HepG2 (cell line): ENCODE measurements around the gene ADIPOR2. TPM values are rescaled to one million over a fixed set of nuclear protein-coding genes. Genes with fewer than 3 reads are reported as not detected.

ENCODE experiments used
- GABPB1 ChIP-seq: IDR thresholded peaks from 2 replicates; pipeline ENCODE4 v1.6.1; 2016; ENCODE audit warnings: mild to moderate bottlenecking, missing genetic modification reagents, moderate library complexity, missing compliant biosample characterization
- KDM2A ChIP-seq: sonication (generic); formaldehyde crosslinking; IDR thresholded peaks from 2 replicates; pipeline ENCODE4 v1.4.0; 2020; ENCODE audit warnings: low read depth, missing genetic modification reagents, borderline replicate concordance
- NFYC ChIP-seq: IDR thresholded peaks from 2 replicates; pipeline ENCODE4 v1.6.1; 2016; ENCODE audit warnings: missing genetic modification reagents, missing compliant biosample characterization
- PAWR ChIP-seq: sonication (generic); formaldehyde crosslinking; IDR thresholded peaks from 2 replicates; pipeline ENCODE4 v1.4.0; 2020; ENCODE audit warnings: missing genetic modification reagents, mild to moderate bottlenecking, borderline replicate concordance
- REL ChIP-seq: sonication (generic); formaldehyde crosslinking; conservative IDR thresholded peaks from 2 replicates; pipeline ENCODE4 v1.8.0; 2022; ENCODE audit warnings: mild to moderate bottlenecking, missing genetic modification reagents, moderate library complexity
- RORA ChIP-seq: sonication (generic); formaldehyde crosslinking; IDR thresholded peaks from 2 replicates; pipeline ENCODE4 v1.5.0; 2020; ENCODE audit warnings: mild to moderate bottlenecking, missing genetic modification reagents, moderate library complexity
- SAP130 ChIP-seq: IDR thresholded peaks from 2 replicates; pipeline ENCODE4 v1.6.1; 2016; ENCODE audit warnings: low read depth
- SP4 ChIP-seq: sonication (generic); formaldehyde crosslinking; IDR thresholded peaks from 2 replicates; pipeline ENCODE4 v1.8.1; 2023; ENCODE audit warnings: mild to moderate bottlenecking, missing genetic modification reagents
- ZKSCAN8 ChIP-seq: IDR thresholded peaks from 2 replicates; pipeline ENCODE4 v1.6.1; 2016; ENCODE audit warnings: borderline replicate concordance, missing genetic modification reagents, missing compliant biosample characterization
- ZMAT3 ChIP-seq: sonication (generic); formaldehyde crosslinking; conservative IDR thresholded peaks from 2 replicates; pipeline ENCODE4 v1.7.0; 2021; ENCODE audit warnings: missing genetic modification reagents
- ZNF10 ChIP-seq: sonication (generic); formaldehyde crosslinking; IDR thresholded peaks from 2 replicates; pipeline ENCODE4 v1.4.0; 2020; ENCODE audit warnings: mild to moderate bottlenecking, low read depth, missing genetic modification reagents, borderline replicate concordance
- ZNF17 ChIP-seq: sonication (generic); formaldehyde crosslinking; IDR thresholded peaks from 2 replicates; pipeline ENCODE4 v1.5.0; 2020; ENCODE audit warnings: mild to moderate bottlenecking, missing genetic modification reagents
- ZNF274 ChIP-seq: sonication (generic); formaldehyde crosslinking; IDR thresholded peaks from 2 replicates; pipeline ENCODE4 v1.5.1; 2020; ENCODE audit warnings: mild to moderate bottlenecking, missing genetic modification reagents
- ZNF33A ChIP-seq: sonication (generic); formaldehyde crosslinking; IDR thresholded peaks from 2 replicates; pipeline ENCODE4 v1.5.1; 2020; ENCODE audit warnings: missing genetic modification reagents, mild to moderate bottlenecking, moderate library complexity, borderline replicate concordance
- ZNF430 ChIP-seq: sonication (generic); formaldehyde crosslinking; IDR thresholded peaks from 2 replicates; pipeline ENCODE4 v1.9.0; 2021; ENCODE audit warnings: mild to moderate bottlenecking, missing genetic modification reagents
- ZNF772 ChIP-seq: sonication (generic); formaldehyde crosslinking; IDR thresholded peaks from 2 replicates; pipeline ENCODE4 v1.5.0; 2020; ENCODE audit warnings: mild to moderate bottlenecking, missing genetic modification reagents
- polyA plus RNA-seq, 8 experiments: library from polyadenylated mRNA; depleted of rRNA in 3 of 8; stranded (reverse) in 7 of 8; unstranded in 1 of 8; fragments of >200 nt; fragmentation: Illumina TruSeq in 4 of 8; extraction: Trizol in 4 of 8; gene quantifications; 2 replicates each; pipeline versions ENCODE4 v1.2.1 to v1.2.3, GENCODE V29; 2011 to 2016; ENCODE audit warnings: low read depth in 4 of 8, missing spikeins in 1 of 8, mixed read lengths in 1 of 8; ENCODE audit not compliant: insufficient read depth in 1 of 8
- total RNA-seq, 5 experiments: library from RNA; depleted of rRNA; stranded (reverse); fragments of >200 nt; fragmentation: Illumina TruSeq; extraction: Trizol; gene quantifications; 2 replicates each; pipeline ENCODE4 v1.2.3, GENCODE V29; 2016; ENCODE audit warnings: low read depth in 1 of 5
- TF ChIP-seq, protein P1 (sequence below): sonication (generic); formaldehyde crosslinking; IDR thresholded peaks from 2 replicates; pipeline ENCODE4 v1.4.0; 2020; ENCODE audit warnings: missing genetic modification reagents; ENCODE audit errors: not compliant biosample characterization
- TF ChIP-seq, protein P2 (sequence below): sonication (generic); formaldehyde crosslinking; IDR thresholded peaks from 2 replicates; pipeline ENCODE4 v1.4.0; 2020; ENCODE audit warnings: mild to moderate bottlenecking, missing genetic modification reagents
- TF ChIP-seq, protein P3 (sequence below): sonication (generic); formaldehyde crosslinking; IDR thresholded peaks from 2 replicates; pipeline ENCODE4 v1.5.0; 2020; ENCODE audit warnings: mild to moderate bottlenecking, missing genetic modification reagents, borderline replicate concordance
- TF ChIP-seq, protein P4 (sequence below): sonication (generic); formaldehyde crosslinking; IDR thresholded peaks from 2 replicates; pipeline ENCODE4 v1.5.1; 2020; ENCODE audit warnings: mild to moderate bottlenecking, moderate library complexity, missing genetic modification reagents
- TF ChIP-seq, protein P5 (sequence below): sonication (generic); formaldehyde crosslinking; IDR thresholded peaks from 2 replicates; pipeline ENCODE4 v1.4.0; 2020; ENCODE audit warnings: missing genetic modification reagents

ADIPOR2 gene
- total and polyA plus RNA-seq, 2 of the 13 experiments (the other 11 are each of a cell fraction or from before 2014, with no cell fraction given): 35.2 to 52.2 TPM

DNA sequence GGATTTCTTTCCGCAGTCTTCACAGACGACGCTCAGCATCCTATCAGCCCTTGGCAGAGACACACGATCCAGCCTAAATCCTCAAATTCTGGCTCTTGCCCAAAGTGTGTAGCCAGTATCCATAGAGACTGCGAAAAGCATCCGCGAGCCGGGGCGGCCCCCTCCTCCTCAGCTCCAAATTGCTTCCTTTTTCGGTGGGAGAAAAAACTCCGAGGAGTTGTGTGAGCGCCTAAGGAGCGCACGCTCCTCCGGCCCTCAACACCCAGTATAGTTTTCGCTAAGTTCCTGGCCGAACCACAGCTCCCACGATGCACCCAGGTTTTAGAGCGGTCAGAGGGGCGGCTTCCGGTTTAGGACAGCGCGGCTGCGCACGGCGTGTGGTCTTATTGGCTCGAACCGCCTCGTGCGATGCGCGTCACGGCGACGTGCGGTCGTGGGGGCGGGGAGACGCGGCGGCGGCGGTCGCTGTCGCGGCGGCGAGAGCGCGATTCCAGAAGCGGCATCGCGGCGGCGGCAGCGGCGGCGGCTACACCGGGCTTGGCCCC is at the start of gene ADIPOR2 (continued):
- TF ChIP-seq ZNF33A: no peak
- 0 out of 2 replicates have a peak, but pooled peaks have one; percentile 12 for TF ChIP-seq ZNF274 (CRISPR knock-in tag)
- TF ChIP-seq REL: 0 out of 2 replicates have a peak, but pooled peaks have one; percentile 14
- TF ChIP-seq ZMAT3 (CRISPR knock-in tag): peak; percentile 76
- TF ChIP-seq ZNF772: no peak
- TF ChIP-seq, protein P1, sequence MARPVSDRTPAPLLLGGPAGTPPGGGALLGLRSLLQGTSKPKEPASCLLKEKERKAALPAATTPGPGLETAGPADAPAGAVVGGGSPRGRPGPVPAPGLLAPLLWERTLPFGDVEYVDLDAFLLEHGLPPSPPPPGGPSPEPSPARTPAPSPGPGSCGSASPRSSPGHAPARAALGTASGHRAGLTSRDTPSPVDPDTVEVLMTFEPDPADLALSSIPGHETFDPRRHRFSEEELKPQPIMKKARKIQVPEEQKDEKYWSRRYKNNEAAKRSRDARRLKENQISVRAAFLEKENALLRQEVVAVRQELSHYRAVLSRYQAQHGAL (CRISPR knock-in tag): no peak
- TF ChIP-seq GABPB1 (CRISPR knock-in tag): peak; percentile 95
- TF ChIP-seq SP4 (CRISPR knock-in tag): peak; percentile 93
- TF ChIP-seq ZNF430 (CRISPR knock-in tag): peak; percentile 86; the same call in 1 of the 2 replicates
- no peak for TF ChIP-seq ZNF10 (CRISPR knock-in tag)
- no peak for TF ChIP-seq ZNF17 (CRISPR knock-in tag)
- 0 out of 2 replicates have a peak, but pooled peaks have one; percentile 56 for TF ChIP-seq ZKSCAN8
- TF ChIP-seq, protein P2, sequence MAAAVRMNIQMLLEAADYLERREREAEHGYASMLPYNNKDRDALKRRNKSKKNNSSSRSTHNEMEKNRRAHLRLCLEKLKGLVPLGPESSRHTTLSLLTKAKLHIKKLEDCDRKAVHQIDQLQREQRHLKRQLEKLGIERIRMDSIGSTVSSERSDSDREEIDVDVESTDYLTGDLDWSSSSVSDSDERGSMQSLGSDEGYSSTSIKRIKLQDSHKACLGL (CRISPR knock-in tag): peak; percentile 83; the same call in 1 of the 2 replicates
- TF ChIP-seq, protein P3, sequence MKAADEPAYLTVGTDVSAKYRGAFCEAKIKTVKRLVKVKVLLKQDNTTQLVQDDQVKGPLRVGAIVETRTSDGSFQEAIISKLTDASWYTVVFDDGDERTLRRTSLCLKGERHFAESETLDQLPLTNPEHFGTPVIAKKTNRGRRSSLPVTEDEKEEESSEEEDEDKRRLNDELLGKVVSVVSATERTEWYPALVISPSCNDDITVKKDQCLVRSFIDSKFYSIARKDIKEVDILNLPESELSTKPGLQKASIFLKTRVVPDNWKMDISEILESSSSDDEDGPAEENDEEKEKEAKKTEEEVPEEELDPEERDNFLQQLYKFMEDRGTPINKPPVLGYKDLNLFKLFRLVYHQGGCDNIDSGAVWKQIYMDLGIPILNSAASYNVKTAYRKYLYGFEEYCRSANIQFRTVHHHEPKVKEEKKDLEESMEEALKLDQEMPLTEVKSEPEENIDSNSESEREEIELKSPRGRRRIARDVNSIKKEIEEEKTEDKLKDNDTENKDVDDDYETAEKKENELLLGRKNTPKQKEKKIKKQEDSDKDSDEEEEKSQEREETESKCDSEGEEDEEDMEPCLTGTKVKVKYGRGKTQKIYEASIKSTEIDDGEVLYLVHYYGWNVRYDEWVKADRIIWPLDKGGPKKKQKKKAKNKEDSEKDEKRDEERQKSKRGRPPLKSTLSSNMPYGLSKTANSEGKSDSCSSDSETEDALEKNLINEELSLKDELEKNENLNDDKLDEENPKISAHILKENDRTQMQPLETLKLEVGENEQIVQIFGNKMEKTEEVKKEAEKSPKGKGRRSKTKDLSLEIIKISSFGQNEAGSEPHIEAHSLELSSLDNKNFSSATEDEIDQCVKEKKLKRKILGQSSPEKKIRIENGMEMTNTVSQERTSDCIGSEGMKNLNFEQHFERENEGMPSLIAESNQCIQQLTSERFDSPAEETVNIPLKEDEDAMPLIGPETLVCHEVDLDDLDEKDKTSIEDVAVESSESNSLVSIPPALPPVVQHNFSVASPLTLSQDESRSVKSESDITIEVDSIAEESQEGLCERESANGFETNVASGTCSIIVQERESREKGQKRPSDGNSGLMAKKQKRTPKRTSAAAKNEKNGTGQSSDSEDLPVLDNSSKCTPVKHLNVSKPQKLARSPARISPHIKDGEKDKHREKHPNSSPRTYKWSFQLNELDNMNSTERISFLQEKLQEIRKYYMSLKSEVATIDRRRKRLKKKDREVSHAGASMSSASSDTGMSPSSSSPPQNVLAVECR (CRISPR knock-in tag): peak; percentile 77; the same call in 1 of the 2 replicates
- no peak for TF ChIP-seq RORA (CRISPR knock-in tag)
- TF ChIP-seq PAWR (CRISPR knock-in tag): no peak; the same call in 1 of the 2 replicates
- TF ChIP-seq, protein P4, sequence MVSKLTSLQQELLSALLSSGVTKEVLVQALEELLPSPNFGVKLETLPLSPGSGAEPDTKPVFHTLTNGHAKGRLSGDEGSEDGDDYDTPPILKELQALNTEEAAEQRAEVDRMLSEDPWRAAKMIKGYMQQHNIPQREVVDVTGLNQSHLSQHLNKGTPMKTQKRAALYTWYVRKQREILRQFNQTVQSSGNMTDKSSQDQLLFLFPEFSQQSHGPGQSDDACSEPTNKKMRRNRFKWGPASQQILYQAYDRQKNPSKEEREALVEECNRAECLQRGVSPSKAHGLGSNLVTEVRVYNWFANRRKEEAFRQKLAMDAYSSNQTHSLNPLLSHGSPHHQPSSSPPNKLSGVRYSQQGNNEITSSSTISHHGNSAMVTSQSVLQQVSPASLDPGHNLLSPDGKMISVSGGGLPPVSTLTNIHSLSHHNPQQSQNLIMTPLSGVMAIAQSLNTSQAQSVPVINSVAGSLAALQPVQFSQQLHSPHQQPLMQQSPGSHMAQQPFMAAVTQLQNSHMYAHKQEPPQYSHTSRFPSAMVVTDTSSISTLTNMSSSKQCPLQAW: peak; percentile 90
- peak; percentile 94 for TF ChIP-seq SAP130
- peak; percentile 92 for TF ChIP-seq NFYC (CRISPR knock-in tag)
- TF ChIP-seq, protein P5, sequence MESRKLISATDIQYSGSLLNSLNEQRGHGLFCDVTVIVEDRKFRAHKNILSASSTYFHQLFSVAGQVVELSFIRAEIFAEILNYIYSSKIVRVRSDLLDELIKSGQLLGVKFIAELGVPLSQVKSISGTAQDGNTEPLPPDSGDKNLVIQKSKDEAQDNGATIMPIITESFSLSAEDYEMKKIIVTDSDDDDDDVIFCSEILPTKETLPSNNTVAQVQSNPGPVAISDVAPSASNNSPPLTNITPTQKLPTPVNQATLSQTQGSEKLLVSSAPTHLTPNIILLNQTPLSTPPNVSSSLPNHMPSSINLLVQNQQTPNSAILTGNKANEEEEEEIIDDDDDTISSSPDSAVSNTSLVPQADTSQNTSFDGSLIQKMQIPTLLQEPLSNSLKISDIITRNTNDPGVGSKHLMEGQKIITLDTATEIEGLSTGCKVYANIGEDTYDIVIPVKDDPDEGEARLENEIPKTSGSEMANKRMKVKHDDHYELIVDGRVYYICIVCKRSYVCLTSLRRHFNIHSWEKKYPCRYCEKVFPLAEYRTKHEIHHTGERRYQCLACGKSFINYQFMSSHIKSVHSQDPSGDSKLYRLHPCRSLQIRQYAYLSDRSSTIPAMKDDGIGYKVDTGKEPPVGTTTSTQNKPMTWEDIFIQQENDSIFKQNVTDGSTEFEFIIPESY (CRISPR knock-in tag): peak; percentile 47; the same call in 1 of the 2 replicates
- TF ChIP-seq KDM2A (CRISPR knock-in tag): peak; percentile 80; the same call in 1 of the 2 replicates
